ENCODE data around the gene C12orf56.

Gene C12orf56

GRCh38 chr12:64265839-64266238 lies 124.7 kb downstream of the C12orf56 start:
- no peaks in the 10 kb centered on the region for H3K4me1 Mint-ChIP-seq (ENCODE audit: low read depth)
- DNase-seq (ENCODE audit: low spot score): no peak
- no peak overlapping the region for H3K27ac Mint-ChIP-seq
- H3K27me3 Mint-ChIP-seq (ENCODE audit: low read depth): peaks cover 2% of the 10 kb centered on the region
- no peak overlapping the region for H3K4me3 Mint-ChIP-seq
- H3K9me3 Mint-ChIP-seq: no peaks in the 10 kb centered on the region
- H3K36me3 Mint-ChIP-seq (ENCODE audit: low read depth): no peaks in the 10 kb centered on the region

- H3K36me3 Mint-ChIP-seq (ENCODE audit: low read depth): no peaks in the 10 kb centered on the region
- H3K4me3 Mint-ChIP-seq: no peak overlapping the region
- H3K9me3 Mint-ChIP-seq: no peaks in the 10 kb centered on the region
- no peak overlapping the region for H3K27ac Mint-ChIP-seq
- H3K27me3 Mint-ChIP-seq (ENCODE audit: low read depth): no peaks in the 10 kb centered on the region
- no peaks in the 10 kb centered on the region for H3K4me1 Mint-ChIP-seq (ENCODE audit: low read depth)
- no peak for DNase-seq (ENCODE audit: low spot score)
Observed at GRCh38 chr12:64261813-64262212, 128.7 kb downstream of the C12orf56 start.

GRCh38 chr12:64258576-64258975 lies 132.0 kb downstream of the C12orf56 start:
- Mint-ChIP-seq H3K27ac (no peak overlapping the region), H3K36me3 (ENCODE audit: low read depth) (no peaks in the 10 kb centered on the region), H3K4me3 (no peak overlapping the region), H3K4me1 (ENCODE audit: low read depth) (no peaks in the 10 kb centered on the region), H3K9me3 (no peaks in the 10 kb centered on the region), H3K27me3 (ENCODE audit: low read depth) (no peaks in the 10 kb centered on the region)
- no peak for DNase-seq (ENCODE audit: low spot score)

DNA sequence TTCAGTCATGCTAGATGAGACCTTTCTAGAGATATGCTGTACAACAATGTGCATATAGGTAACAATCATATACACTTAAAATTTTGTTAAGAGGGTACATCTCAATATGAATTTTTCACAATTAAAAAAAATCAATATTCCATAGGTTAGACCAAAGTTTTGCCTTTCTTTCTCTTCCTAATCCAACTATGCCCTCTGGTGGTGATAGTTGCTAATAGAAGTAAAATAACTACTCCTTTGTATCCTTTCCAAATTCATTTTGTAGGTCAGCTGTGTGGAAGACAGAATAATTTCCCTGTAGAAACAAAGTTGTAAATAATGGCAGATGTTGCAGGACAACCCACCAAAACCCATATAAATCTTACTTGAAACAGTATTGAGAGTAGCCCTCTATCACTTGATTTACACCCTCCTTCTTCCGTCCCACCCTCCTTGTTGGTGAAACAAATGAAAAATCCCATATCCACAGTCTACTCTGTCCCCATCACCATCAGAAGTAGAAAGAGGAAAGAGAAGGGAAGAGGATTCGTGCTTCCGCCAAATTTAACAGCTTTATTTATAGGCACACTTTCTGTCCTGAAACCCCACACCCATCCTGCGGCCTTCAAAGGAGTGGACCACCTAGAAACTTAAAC lies 134.3 kb downstream of the C12orf56 start:
- Mint-ChIP-seq H3K4me3 (no peak overlapping the region), H3K4me1 (ENCODE audit: low read depth) (peaks cover 4% of the 10 kb centered on the region), H3K36me3 (ENCODE audit: low read depth) (no peaks in the 10 kb centered on the region), H3K9me3 (no peaks in the 10 kb centered on the region), H3K27ac (no peak overlapping the region), H3K27me3 (ENCODE audit: low read depth) (no peaks in the 10 kb centered on the region)
- DNase-seq (ENCODE audit: low spot score): no peak

GRCh38 chr12:64255249-64255648 lies 135.3 kb downstream of the C12orf56 start:
- Mint-ChIP-seq H3K4me3 (no peak overlapping the region), H3K36me3 (ENCODE audit: low read depth) (no peaks in the 10 kb centered on the region), H3K4me1 (ENCODE audit: low read depth) (peaks cover 4% of the 10 kb centered on the region), H3K27me3 (ENCODE audit: low read depth) (no peaks in the 10 kb centered on the region), H3K27ac (no peak overlapping the region), H3K9me3 (no peaks in the 10 kb centered on the region)
- no peak for DNase-seq (ENCODE audit: low spot score)

DNA sequence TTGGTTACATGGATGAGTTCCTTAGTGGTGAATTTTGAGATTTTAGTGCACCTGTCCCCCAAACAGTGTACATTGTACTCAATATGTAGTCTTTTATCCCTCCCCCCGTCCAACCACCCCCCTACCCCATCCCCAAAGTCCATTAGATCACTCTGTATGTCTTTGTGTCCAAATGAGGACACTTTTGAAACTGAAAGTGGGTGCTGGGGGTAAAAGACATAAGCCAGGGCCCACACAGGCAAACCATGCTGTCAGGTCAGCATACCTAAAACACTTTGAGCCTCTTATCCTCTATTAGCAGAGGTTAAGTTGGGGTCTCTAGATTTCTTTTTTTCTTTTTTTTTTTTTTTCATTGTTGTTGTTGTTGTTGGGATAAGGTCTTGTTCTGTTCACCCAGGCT lies 137.2 kb downstream of the C12orf56 start:
- Mint-ChIP-seq H3K27me3 (ENCODE audit: low read depth) (peaks cover 2% of the 10 kb centered on the region), H3K4me1 (ENCODE audit: low read depth) (peaks cover 4% of the 10 kb centered on the region), H3K4me3 (no peak overlapping the region), H3K9me3 (no peaks in the 10 kb centered on the region), H3K36me3 (ENCODE audit: low read depth) (no peaks in the 10 kb centered on the region), H3K27ac (no peak overlapping the region)
- no peak for DNase-seq (ENCODE audit: low spot score)

- Mint-ChIP-seq H3K4me1 (ENCODE audit: low read depth) (peaks cover 4% of the 10 kb centered on the region), H3K27ac (no peak overlapping the region), H3K9me3 (no peaks in the 10 kb centered on the region), H3K36me3 (ENCODE audit: low read depth) (no peaks in the 10 kb centered on the region), H3K27me3 (ENCODE audit: low read depth) (peaks cover 2% of the 10 kb centered on the region), H3K4me3 (no peak overlapping the region)
- no peak for DNase-seq (ENCODE audit: low spot score)
Observed at GRCh38 chr12:64252681-64253080, 137.9 kb downstream of the C12orf56 start.

DNA sequence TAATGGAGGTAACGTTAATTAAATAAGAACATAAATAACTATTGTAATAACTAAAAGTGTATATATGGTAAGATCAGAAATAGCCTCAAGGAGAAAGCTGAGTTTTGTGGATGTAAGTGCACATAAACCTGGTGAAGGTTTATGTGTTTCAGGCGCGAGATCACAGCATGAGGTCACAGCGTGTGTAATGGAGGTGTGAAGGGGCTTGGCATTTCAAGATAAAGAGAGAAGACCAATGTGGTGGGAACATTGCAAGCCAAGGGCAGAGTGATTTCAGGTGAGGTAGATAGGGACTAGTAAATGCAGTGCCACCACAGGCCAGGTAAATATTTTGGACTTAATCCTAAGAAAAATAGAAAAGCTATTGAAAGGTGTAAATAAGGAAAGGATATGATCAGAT lies 146.7 kb downstream of the C12orf56 start:
- Mint-ChIP-seq H3K36me3 (ENCODE audit: low read depth) (no peaks in the 10 kb centered on the region), H3K9me3 (no peaks in the 10 kb centered on the region), H3K4me1 (ENCODE audit: low read depth) (no peaks in the 10 kb centered on the region), H3K4me3 (no peak overlapping the region), H3K27ac (no peak overlapping the region), H3K27me3 (ENCODE audit: low read depth) (peaks cover 11% of the 10 kb centered on the region)
- no peak for DNase-seq (ENCODE audit: low spot score)

DNA sequence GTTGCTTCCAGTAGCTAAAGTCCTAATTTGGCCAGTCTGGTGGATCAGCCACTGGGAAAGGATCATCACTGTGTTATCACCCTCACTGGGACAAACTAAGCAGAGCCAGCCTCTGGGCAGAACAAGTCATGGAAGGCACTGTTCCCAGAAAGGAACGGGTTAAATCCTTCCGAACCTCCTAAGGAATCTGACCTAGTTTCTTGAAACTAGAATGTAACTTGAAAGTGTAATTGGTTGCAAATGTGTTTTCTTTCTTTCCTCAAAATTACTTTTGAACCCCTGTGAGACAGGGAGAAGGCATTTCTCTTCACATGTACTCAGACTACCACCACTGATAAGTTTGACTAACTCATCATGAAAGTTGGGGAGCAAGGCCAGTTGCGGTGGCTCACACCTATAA lies 149.8 kb downstream of the C12orf56 start:
- DNase-seq (ENCODE audit: low spot score): no peak
- Mint-ChIP-seq H3K27ac (no peak overlapping the region), H3K4me1 (ENCODE audit: low read depth) (no peaks in the 10 kb centered on the region), H3K4me3 (no peak overlapping the region), H3K36me3 (ENCODE audit: low read depth) (no peaks in the 10 kb centered on the region), H3K27me3 (ENCODE audit: low read depth) (peaks cover 15% of the 10 kb centered on the region), H3K9me3 (no peaks in the 10 kb centered on the region)

- Mint-ChIP-seq H3K4me3 (no peak overlapping the region), H3K27me3 (ENCODE audit: low read depth) (peaks cover 16% of the 10 kb centered on the region), H3K36me3 (ENCODE audit: low read depth) (no peaks in the 10 kb centered on the region), H3K4me1 (ENCODE audit: low read depth) (no peaks in the 10 kb centered on the region), H3K27ac (no peak overlapping the region), H3K9me3 (no peaks in the 10 kb centered on the region)
- DNase-seq (ENCODE audit: low spot score): no peak
Observed at GRCh38 chr12:64237382-64237781, 153.2 kb downstream of the C12orf56 start.

- Mint-ChIP-seq H3K4me3 (no peak overlapping the region), H3K36me3 (ENCODE audit: low read depth) (no peaks in the 10 kb centered on the region), H3K27me3 (ENCODE audit: low read depth) (peaks cover 14% of the 10 kb centered on the region), H3K4me1 (ENCODE audit: low read depth) (no peaks in the 10 kb centered on the region), H3K27ac (no peak overlapping the region), H3K9me3 (no peaks in the 10 kb centered on the region)
- DNase-seq (ENCODE audit: low spot score): no peak
Observed at GRCh38 chr12:64236549-64236948, 154.0 kb downstream of the C12orf56 start.

DNA sequence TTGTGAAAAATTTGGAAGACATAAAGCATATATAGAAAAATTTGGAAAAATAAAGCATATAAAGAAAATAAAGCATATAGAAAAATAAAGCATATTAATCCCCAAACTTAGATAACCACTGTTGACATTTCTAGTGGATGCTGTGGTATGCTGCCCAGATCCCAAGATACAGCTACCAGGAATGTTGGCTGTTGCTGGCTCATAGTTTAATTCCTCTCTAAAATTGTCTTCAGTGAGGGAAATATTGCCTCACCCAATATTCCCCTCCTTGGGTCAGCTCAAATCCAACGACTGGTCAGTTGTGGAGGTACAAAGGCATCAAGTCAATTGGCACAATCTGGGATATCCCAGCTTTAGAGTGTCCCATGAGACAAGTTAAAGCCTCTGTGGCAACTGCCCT lies 158.4 kb downstream of the C12orf56 start:
- Mint-ChIP-seq H3K27me3 (ENCODE audit: low read depth) (peaks cover 24% of the 10 kb centered on the region), H3K36me3 (ENCODE audit: low read depth) (no peaks in the 10 kb centered on the region), H3K9me3 (no peaks in the 10 kb centered on the region), H3K4me3 (no peak overlapping the region), H3K27ac (no peak overlapping the region), H3K4me1 (ENCODE audit: low read depth) (no peaks in the 10 kb centered on the region)
- no peak for DNase-seq (ENCODE audit: low spot score)

DNA sequence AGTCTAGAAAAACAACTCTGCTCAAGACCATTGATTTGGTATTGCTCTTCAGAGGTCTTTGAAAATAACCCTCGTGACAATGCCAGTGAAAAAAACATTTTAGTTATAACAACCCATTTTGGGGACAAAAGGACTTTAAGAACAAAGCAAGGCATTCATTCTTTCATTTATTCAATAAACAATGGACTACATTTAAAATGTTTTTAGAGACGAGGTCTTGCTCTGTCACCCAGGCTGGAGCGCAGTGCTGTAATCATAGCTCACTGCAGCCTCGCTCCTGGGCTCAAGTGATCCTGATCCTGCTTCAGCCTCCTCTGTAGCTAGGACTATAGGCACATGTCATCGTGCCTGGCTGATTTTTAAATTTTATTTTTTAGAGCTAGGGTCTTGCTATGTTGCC lies 160.8 kb downstream of the C12orf56 start:
- Mint-ChIP-seq H3K4me3 (no peak overlapping the region), H3K27ac (no peak overlapping the region), H3K9me3 (no peaks in the 10 kb centered on the region), H3K4me1 (ENCODE audit: low read depth) (no peaks in the 10 kb centered on the region), H3K27me3 (ENCODE audit: low read depth) (peaks cover 16% of the 10 kb centered on the region), H3K36me3 (ENCODE audit: low read depth) (no peaks in the 10 kb centered on the region)
- no peak for DNase-seq (ENCODE audit: low spot score)

DNA sequence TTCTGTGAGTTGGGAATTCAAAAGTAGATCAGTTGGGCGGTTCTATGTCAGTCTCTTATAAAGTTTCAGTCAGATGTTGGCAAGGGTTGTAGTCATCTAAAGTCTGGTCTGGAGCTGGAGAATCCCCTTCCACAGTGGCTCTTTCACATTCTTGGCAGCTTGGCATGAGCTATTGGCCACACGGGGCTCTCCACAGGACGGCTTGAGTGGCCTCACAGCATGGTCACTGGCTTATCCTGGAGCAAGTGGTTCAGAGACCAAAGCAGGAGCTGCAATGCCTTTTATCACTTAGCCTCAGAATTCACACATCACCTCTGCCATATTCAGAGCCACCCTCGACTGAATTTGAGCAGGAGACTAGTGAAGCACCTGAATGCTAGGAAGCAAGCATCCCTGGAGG lies 161.3 kb downstream of the C12orf56 start:
- DNase-seq (ENCODE audit: low spot score): no peak
- H3K4me1 Mint-ChIP-seq (ENCODE audit: low read depth): no peaks in the 10 kb centered on the region
- H3K27ac Mint-ChIP-seq: no peak overlapping the region
- H3K9me3 Mint-ChIP-seq: no peaks in the 10 kb centered on the region
- peaks cover 18% of the 10 kb centered on the region for H3K27me3 Mint-ChIP-seq (ENCODE audit: low read depth)
- H3K4me3 Mint-ChIP-seq: no peak overlapping the region
- H3K36me3 Mint-ChIP-seq (ENCODE audit: low read depth): no peaks in the 10 kb centered on the region

- Mint-ChIP-seq H3K27me3 (ENCODE audit: low read depth) (peaks cover 20% of the 10 kb centered on the region), H3K4me3 (no peak overlapping the region), H3K36me3 (ENCODE audit: low read depth) (no peaks in the 10 kb centered on the region), H3K4me1 (ENCODE audit: low read depth) (peaks cover 14% of the 10 kb centered on the region), H3K9me3 (no peaks in the 10 kb centered on the region), H3K27ac (no peak overlapping the region)
- no peak for DNase-seq (ENCODE audit: low spot score)
Observed at GRCh38 chr12:64225626-64226025, 164.9 kb downstream of the C12orf56 start.
